Large intestine (tissue), 3 donors: ENCODE measurements around the gene YPEL1. TPM values are rescaled to one million over a fixed set of nuclear protein-coding genes. Genes with fewer than 3 reads are reported as not detected.

Experiments used
- DNase-seq, 2 donors: peaks; one replicate each; pipeline versions ENCODE4 v3.0.0 to v3.0.0-alpha.2; 2013
- H3K27ac ChIP-seq: one replicate; pipeline ENCODE4 v1.5.1; 2013; ENCODE audit warnings: low read length
- H3K27me3 ChIP-seq: 2 replicates; pipeline ENCODE4 v1.6.1; 2013; ENCODE audit warnings: low read length; ENCODE audit not compliant: control insufficient read depth, insufficient read depth
- H3K36me3 ChIP-seq: 2 replicates; pipeline ENCODE4 v1.6.1; 2013; ENCODE audit warnings: low read length; ENCODE audit not compliant: control insufficient read depth, insufficient read depth
- H3K4me1 ChIP-seq: one replicate; pipeline ENCODE4 v1.6.1; 2013; ENCODE audit warnings: low read length; ENCODE audit not compliant: control insufficient read depth, insufficient read depth
- H3K4me3 ChIP-seq: one replicate; pipeline ENCODE4 v1.5.1; 2013; ENCODE audit warnings: low read length
- H3K9me3 ChIP-seq: one replicate; pipeline ENCODE4 v1.6.1; 2013; ENCODE audit warnings: mild to moderate bottlenecking, low read depth, low read length, moderate library complexity; ENCODE audit not compliant: control insufficient read depth
- WGBS: methylation state at CpG from one replicate; pipeline ENCODE4 v1.1.5; 2013; ENCODE audit warnings: low lambda C conversion rate; ENCODE audit not compliant: insufficient coverage; 5-methylcytosine and 5-hydroxymethylcytosine counted together
- polyA plus RNA-seq: library from polyadenylated mRNA; unstranded; fragments of 120-200 nt; gene quantifications from one replicate; pipeline ENCODE4 v1.2.1, GENCODE V29; 2013

Gene YPEL1
- polyA plus RNA-seq, 1 donor: 4.1 TPM

DNA sequence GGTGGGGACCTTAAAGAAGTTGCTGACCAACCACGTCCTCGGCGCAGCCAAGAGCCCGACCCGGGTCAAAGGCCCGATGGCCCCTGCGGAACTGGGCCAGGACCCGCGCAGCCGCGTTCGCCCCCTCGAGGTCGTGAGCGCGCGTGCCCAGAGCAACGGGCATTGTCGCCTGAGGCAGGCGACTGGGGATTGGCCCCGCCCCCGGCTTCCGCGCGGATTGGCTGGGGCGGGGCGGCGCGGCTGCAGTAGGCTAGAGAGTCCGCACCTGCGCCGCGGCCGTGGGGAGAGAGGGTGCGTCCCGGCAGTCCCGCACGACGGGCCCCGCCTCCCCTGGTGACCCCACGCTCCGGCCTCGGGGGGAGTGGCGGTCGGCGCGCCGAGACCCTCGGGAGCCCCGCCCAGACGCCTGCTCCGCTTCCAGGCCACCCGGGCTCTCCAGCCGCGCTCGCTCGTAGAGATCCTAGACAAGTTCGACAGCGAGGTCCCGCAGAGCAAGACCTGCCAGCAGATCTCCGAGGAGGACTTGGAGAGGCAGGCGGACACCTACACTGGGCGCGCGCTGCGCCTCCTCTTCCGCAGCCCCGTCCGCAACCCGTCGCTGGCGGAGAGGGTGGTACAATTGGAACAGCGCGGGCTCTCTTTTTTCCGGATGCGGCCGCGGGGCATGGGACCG lies 78.1 kb downstream of the YPEL1 start:
- Histone ChIP-seq H3K27ac (no peak overlapping the region), H3K36me3 (peaks cover 2% of the 10 kb centered on the region), H3K27me3 (peaks cover 4% of the 10 kb centered on the region), H3K9me3 (peaks cover 2% of the 10 kb centered on the region), H3K4me1 (peaks cover 18% of the 10 kb centered on the region), H3K4me3 (peak overlapping the region; percentile 52)
- no CpG with 5 or more reads among the region's 79 CpGs for WGBS
- DNase-seq: peak; percentile 67 to 87

DNA sequence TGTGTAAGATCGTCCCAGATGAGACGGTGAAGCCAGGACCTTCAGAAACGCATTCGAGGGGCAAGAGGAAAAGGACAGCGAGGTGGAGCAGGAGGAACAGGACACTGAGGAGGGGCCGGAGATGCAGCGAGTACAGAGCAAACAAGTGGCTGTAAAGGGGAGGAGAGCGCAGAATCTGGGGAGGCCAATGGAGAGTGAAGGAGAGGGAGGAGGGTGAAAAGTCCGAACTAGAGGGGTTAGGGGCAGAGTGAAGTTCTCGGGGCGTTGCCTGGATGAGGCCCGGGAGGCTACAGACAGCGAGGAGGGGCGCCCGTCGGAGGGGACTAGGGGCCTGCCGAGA lies 78.6 kb downstream of the YPEL1 start:
- DNase-seq: no peak
- peaks cover 2% of the 10 kb centered on the region for H3K9me3 ChIP-seq
- H3K27ac ChIP-seq: no peak overlapping the region
- peak overlapping the region; percentile 52 for H3K4me3 ChIP-seq
- H3K27me3 ChIP-seq: peaks cover 4% of the 10 kb centered on the region
- peaks cover 2% of the 10 kb centered on the region for H3K36me3 ChIP-seq
- peaks cover 21% of the 10 kb centered on the region for H3K4me1 ChIP-seq
- 0% methylated on average over 1 of the region's 17 CpGs for WGBS

DNA sequence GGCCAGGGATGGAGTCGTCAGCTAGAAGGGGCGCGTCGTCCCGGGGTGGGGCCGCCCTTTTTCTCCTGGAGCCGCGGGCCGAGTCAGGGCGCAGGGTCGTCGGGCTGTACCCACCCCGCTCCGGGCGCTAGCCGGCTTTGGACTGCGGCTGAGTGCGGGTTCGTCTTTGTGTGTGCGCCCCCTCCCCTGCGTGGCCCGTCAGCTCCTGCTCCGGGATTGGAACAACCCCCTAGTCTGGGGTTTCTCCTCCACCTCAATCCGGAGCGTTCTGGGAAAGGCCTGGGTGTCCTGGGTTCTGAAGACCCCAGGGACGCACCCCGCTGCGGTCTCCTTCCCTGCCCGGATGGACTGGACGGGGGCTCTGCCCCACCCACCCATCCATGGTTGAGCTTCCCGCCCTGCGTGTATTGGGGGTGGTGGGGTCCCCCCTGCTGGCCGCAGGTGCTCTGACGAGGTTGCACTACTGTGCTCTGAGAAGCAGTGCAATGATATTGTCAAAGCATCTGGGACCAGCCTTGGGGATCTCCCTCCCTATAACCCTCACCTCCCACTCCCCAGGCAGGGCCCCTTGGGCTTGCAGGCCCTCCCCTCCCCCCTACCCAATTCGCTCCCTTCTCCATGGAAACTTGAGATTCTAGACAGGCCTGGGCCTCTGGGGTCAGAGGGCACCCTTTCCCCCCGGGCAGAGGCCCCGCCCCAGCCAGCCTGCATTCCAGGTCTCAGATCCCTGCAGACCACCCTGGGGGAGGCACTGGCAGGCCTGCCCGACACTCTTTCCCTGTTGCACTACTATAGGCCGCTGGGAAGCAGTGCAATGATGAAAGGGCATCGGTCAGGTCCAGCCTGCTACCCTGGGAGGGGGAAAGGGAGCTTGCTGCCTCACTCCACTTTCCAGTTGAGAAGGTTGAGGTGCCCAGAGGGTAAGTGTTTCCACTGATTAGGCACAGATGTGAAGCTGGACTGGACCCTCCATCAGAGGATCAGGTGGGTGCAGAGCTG lies 82.7 kb downstream of the YPEL1 start:
- no peak for DNase-seq
- Histone ChIP-seq H3K36me3 (peaks cover 11% of the 10 kb centered on the region), H3K4me1 (peaks cover 26% of the 10 kb centered on the region), H3K4me3 (peak overlapping the region; percentile 63), H3K27me3 (no peaks in the 10 kb centered on the region), H3K9me3 (peaks cover 2% of the 10 kb centered on the region), H3K27ac (no peak overlapping the region)
- whole genome bisulfite sequencing: no CpG with 5 or more reads among the region's 40 CpGs

DNA sequence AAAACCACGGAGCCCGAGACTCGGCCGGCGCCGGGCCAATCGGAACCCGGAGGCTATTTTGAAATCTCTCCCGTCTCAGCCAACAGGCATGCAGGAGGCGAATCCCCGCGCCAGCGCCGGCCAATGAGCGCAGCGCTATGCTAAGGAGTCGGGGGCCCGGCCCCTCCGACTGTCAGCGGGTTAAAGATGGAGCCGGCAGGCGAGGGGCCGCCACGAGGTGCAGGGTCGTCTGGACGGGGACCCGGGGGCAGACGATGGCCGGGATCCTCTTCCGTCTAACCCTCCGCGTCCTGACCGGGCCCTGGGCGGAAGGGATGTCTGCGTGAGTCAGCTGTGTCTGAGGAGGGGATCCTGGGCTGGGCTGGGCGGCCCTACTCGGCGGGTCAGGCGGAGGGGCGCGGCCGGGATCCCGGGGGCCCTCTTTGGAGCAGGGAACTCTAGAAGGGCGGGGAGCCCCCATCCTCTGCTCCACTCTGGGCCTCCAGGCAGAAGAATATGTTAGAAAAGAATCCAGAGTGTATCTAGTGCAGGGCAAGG lies 83.5 kb downstream of the YPEL1 start:
- peak overlapping the region; percentile 63 for H3K4me3 ChIP-seq
- H3K4me1 ChIP-seq: peaks cover 21% of the 10 kb centered on the region
- H3K36me3 ChIP-seq: peaks cover 11% of the 10 kb centered on the region
- H3K27ac ChIP-seq: no peak overlapping the region
- no peaks in the 10 kb centered on the region for H3K27me3 ChIP-seq
- DNase-seq: peak; percentile 71 to 91
- WGBS: no CpG with 5 or more reads among the region's 44 CpGs
- no peaks in the 10 kb centered on the region for H3K9me3 ChIP-seq

DNA sequence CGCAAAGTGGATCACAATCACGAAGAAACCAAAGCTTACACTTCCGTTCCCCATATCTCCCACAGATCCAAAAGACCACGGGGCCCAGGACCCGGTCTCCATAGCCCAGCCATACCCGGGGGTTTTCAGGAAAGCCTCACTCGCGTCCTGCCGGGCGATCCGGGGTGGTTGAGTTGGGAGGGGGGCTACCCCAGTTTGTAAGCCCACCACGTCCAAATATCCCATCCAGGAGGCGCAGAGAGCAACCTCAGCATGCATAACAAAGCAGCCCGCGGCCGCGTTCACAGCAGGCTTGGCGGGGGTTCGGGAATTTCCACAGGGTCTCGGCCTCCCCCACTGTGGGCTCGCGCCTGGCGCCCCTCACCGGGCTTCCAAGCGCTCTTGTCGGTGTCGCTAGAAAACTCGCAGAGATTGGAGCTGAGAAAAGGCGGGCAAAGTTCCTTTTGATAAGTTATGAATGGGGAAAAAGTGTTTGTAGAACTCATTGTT lies 84.0 kb downstream of the YPEL1 start:
- no peak for DNase-seq
- Histone ChIP-seq H3K4me1 (peaks cover 18% of the 10 kb centered on the region), H3K36me3 (peaks cover 11% of the 10 kb centered on the region), H3K4me3 (peak overlapping the region; percentile 63), H3K9me3 (no peaks in the 10 kb centered on the region), H3K27ac (no peak overlapping the region), H3K27me3 (no peaks in the 10 kb centered on the region)
- WGBS: no CpG with 5 or more reads among the region's 29 CpGs

DNA sequence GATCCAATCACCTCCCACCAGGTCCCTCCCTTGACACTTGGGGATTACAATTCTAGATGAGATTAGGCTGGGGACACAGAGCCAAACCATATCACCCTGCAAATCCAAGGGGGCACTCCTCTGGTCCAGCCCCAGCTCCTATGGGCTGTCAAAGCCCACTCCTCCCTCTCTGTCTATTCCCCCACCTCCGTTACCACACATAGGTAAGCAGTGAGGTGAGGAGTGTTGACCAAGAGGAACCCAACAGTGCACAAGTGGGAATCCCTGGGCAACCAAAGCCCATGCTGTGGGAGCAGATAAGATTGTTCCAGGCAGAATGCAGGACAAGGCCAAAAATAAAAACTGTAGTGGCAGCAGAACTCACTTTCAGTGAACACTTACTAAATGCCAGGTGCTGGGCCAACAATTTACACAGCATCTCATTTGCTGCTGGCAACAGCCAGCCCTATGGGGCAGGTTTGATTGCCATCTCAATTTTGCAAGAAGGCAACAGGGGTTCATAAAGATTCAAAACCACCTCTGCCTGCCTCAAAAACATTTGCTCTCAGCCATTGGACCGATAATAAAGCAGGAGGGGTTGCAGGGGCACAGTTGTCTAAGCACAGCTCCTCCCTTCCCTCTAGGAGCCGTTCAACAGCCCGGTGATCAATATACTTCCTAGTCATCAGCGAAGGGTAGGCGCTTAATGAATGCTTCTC lies 84.6 kb downstream of the YPEL1 start:
- H3K9me3 ChIP-seq: no peaks in the 10 kb centered on the region
- H3K4me3 ChIP-seq: peak overlapping the region; percentile 63
- H3K27ac ChIP-seq: no peak overlapping the region
- peaks cover 16% of the 10 kb centered on the region for H3K36me3 ChIP-seq
- no CpG with 5 or more reads among the region's 6 CpGs for WGBS
- no peaks in the 10 kb centered on the region for H3K27me3 ChIP-seq
- no peak for DNase-seq
- H3K4me1 ChIP-seq: peaks cover 18% of the 10 kb centered on the region

DNA sequence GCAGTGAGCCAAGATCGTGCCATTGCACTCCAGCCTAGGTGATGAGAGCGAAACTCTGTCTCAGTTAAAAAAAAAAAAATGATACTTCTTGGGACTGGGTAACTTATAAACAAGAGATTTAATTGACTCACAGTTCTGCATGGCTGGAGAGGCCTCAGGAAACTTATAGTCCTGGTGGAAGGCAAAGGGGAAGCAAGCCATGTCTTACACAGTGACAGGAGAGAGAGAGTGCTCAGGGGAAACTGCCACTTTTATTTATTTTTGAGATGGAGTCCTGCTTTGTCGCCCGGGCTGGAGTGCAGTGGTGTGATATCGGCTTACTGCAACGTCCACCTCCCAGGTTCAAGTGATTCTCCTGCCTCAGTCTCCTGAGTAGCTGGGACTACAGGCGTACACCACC lies 85.3 kb downstream of the YPEL1 start:
- H3K36me3 ChIP-seq: peaks cover 19% of the 10 kb centered on the region
- WGBS: no CpG with 5 or more reads among the region's 7 CpGs

More for the DNA sequence above, 85.3 kb downstream of the YPEL1 start:
- DNase-seq: no peak
- H3K4me3 ChIP-seq: no peak overlapping the region
- no peaks in the 10 kb centered on the region for H3K27me3 ChIP-seq
- H3K4me1 ChIP-seq: peaks cover 18% of the 10 kb centered on the region
- no peak overlapping the region for H3K27ac ChIP-seq
- H3K9me3 ChIP-seq: no peaks in the 10 kb centered on the region

Other genes with a start within 250 kb of the YPEL1 start
- gene RIMBP3C, start 184.3 kb downstream of the YPEL1 start, polyA plus RNA-seq: 0.04 TPM
- gene UBE2L3, start 168.1 kb downstream of the YPEL1 start, polyA plus RNA-seq: 54.9 TPM
- 27.6 TPM for gene YDJC, start 105.8 kb downstream of the YPEL1 start, polyA plus RNA-seq
- gene CCDC116, start 103.0 kb downstream of the YPEL1 start, polyA plus RNA-seq: 0.28 TPM
- gene SDF2L1, start 93.5 kb downstream of the YPEL1 start, polyA plus RNA-seq: 37.5 TPM
- 48.9 TPM for gene PPIL2, start 69.8 kb downstream of the YPEL1 start, polyA plus RNA-seq
- 79.0 TPM for gene MAPK1, start 131.9 kb upstream of the YPEL1 start, polyA plus RNA-seq
- gene PPM1F, start 217.1 kb upstream of the YPEL1 start, polyA plus RNA-seq: 18.0 TPM
- gene TOP3B, start 247.0 kb upstream of the YPEL1 start, polyA plus RNA-seq: 32.3 TPM